HPDE6-E6E7 (cell line): ENCODE results near the gene NXF1.
"Not testable (repeated sequence)": the region's sequence is repeated elsewhere in the genome, so short reads cannot be mapped to it uniquely, and the experiment has no call there.

Experiments used
- DNase-seq: peaks from one replicate; pipeline ENCODE4 v3.0.0; 2011; ENCODE audit warnings: missing footprints; ENCODE audit errors: extremely low spot score

The NXF1 gene

GRCh38 chr11:62832336-62833234 is 27.3 kb upstream of the NXF1 start, which contains the start of gene TEX54:
TEX54 (minus strand) TSS chr11:62832841.
- peak; percentile 16 for DNase-seq

- peak; percentile 96 for DNase-seq
Observed at GRCh38 chr11:62831520-62832335, 26.5 kb upstream of the NXF1 start, which contains the start of gene STX5. STX5 (minus strand) TSS chr11:62832051; CDS start chr11:62831243, 808 bp downstream.

- peak; percentile 8 for DNase-seq
Observed at GRCh38 chr11:62830904-62831519, 25.8 kb upstream of the NXF1 start.

GRCh38 chr11:62828130-62828529 is 22.9 kb upstream of the NXF1 start:
- not testable (repeated sequence) for DNase-seq

- no peak for DNase-seq
Observed at GRCh38 chr11:62823677-62824076, 18.4 kb upstream of the NXF1 start.

GRCh38 chr11:62817129-62817528 is 11.9 kb upstream of the NXF1 start:
- DNase-seq, result no peak

GRCh38 chr11:62816557-62816956 is 11.3 kb upstream of the NXF1 start:
- no peak for DNase-seq

- no peak for DNase-seq
Observed at GRCh38 chr11:62811659-62812058, 6.4 kb upstream of the NXF1 start.

GRCh38 chr11:62810748-62811147 is 5.5 kb upstream of the NXF1 start:
- no peak for DNase-seq

GRCh38 chr11:62806611-62807121 is 1.4 kb upstream of the NXF1 start:
- peak; percentile 43 for DNase-seq

- DNase-seq, result no peak
Observed at GRCh38 chr11:62805961-62806441, 761 bp upstream of the NXF1 start.

- DNase-seq, result no peak
Observed at GRCh38 chr11:62804310-62805075, 747 bp downstream of the NXF1 start.

- no peak for DNase-seq
Observed at GRCh38 chr11:62801071-62801470, 4.2 kb downstream of the NXF1 start.

GRCh38 chr11:62799486-62799885 is 5.8 kb downstream of the NXF1 start:
- no peak for DNase-seq

GRCh38 chr11:62796281-62796680 is 9.0 kb downstream of the NXF1 start:
- DNase-seq, result no peak

GRCh38 chr11:62794201-62794775 is 11.0 kb downstream of the NXF1 start:
- DNase-seq, result no peak

GRCh38 chr11:62792202-62792575 is 13.1 kb downstream of the NXF1 start:
- DNase-seq, result no peak

GRCh38 chr11:62791501-62792201 is 13.6 kb downstream of the NXF1 start, which contains the start of gene TMEM223:
TMEM223 (minus strand) TSS chr11:62792006; CDS start chr11:62791994, 12 bp downstream.
- DNase-seq, result peak; percentile 83

- no peak for DNase-seq
Observed at GRCh38 chr11:62789576-62789975, 15.7 kb downstream of the NXF1 start.

GRCh38 chr11:62788991-62789390 is 16.2 kb downstream of the NXF1 start:
- no peak for DNase-seq
